Upper lobe of left lung (tissue), 4 donors: ENCODE measurements around the gene TPMT.

Experiments
- POLR2A ChIP-seq, 4 donors: fragments of 450-650 bp; IDR thresholded peaks; one replicate each; pipeline ENCODE4 v1.5.1; 2016 to 2017; ENCODE audit warnings: antibody characterized with exemption in 4 of 4, mild to moderate bottlenecking in 2 of 4
- POLR2AphosphoS5 ChIP-seq, 2 donors: sonication (generic); formaldehyde crosslinking; IDR thresholded peaks; one replicate each; pipeline ENCODE4 v1.5.1; 2017; ENCODE audit warnings: antibody characterized with exemption in 2 of 2

DNA sequence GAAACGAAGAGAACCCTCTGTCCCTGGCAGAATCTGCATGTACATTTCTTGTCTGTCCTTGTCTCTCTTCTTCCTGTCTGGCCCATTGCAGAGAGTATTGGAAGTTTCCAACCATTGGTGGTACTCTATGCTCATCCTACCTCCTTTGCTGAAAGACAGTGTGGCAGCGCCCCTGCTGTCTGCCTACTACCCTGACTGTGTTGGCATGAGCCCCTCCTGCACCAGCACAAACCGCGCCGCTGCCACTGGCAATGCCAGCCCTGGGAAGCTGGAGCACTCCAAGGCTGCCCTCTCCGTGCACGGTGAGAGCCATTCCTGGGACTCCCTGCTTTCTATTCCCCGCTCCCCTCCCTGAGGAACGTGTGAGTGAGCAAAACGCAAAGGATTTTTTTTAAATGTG is 32.8 kb upstream of the TPMT start:
- TF ChIP-seq POLR2A (IDR thresholded peaks at IDR 0.05) (no peak), POLR2AphosphoS5 (IDR thresholded peaks at IDR 0.05) (no peak)
